GM18505 (cell line): ENCODE data around the gene CENPA.

Experiments
- ATAC-seq: cut with Tn5 transposase; IDR thresholded peaks from one replicate; pipeline ENCODE4 v1.9.1; 2021; ENCODE audit not compliant: unreplicated experiment
- POLR2A ChIP-seq: IDR thresholded peaks from 4 replicates; pipeline ENCODE4 v1.6.1; 2011; ENCODE audit warnings: borderline replicate concordance; ENCODE audit not compliant: insufficient read depth, insufficient read length; ENCODE audit errors: extremely low read depth

CENPA gene

GRCh38 chr2:26816893-26817292, 31.0 kb downstream of the CENPA start:
- no peak for TF ChIP-seq POLR2A
- no peak for ATAC-seq

DNA sequence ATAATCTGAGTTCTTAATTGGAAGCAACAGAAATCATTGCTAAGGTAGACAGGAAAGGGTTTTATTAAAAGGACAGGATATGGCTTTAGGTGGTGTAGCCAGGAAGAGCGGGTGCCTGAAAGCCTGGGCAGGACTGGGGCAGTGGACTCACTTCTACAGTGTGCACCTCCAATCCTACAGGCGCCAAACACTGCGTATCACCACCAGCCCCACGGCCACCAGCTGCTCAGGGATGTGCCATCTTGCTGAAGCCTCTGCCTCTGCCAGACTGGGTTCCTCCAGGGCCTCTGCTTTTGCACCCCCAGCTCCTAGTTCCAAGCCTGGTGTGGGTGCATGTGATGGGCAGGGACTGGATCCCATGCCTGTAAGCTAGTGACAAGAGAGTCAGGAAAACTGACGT, 32.4 kb downstream of the CENPA start:
- ATAC-seq, result no peak

GRCh38 chr2:26818972-26819371, 33.1 kb downstream of the CENPA start:
- no peak for TF ChIP-seq POLR2A

More for the DNA sequence above, 32.4 kb downstream of the CENPA start:
- no peak for TF ChIP-seq POLR2A

DNA sequence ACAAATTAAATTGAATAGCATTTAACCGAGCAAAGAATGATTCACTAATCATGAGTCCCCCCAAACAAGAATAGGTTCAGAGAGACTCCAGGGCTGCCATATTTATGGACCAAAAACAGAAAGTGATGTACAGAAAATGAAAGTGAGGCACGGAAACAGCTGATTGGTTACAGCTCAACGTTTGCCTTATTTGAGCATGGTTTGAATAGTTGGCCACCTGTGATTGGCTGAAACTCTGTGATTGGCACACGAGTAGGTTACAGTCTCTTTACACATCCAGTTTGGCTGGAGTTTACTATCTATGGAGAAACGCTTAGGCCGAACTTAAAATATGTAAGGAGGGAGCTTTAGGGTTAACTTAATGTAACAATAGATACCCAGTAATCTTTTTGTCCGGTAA, 35.1 kb downstream of the CENPA start:
- no peak for ATAC-seq
- no peak for TF ChIP-seq POLR2A

More at GRCh38 chr2:26818972-26819371, 33.1 kb downstream of the CENPA start:
- no peak for ATAC-seq

DNA sequence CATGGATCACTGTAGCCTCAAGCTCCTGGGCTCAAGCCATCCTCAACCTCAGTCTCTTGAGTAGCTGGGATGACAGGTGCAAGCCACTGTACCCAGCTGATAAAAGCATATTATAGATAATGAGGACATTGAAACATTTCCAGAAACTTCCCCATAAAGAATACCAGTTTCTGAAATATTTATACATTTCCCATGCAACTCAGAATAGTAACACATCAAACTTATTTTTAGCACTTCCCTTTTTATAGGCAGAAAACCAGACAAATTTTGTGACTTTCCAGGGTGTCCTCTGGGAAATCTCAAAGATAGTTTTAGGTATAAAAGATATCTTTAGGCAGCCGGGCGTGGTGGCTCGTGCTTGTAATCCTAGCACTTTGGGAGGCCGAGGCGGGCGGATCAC, 37.0 kb downstream of the CENPA start:
- TF ChIP-seq POLR2A, result no peak
- ATAC-seq, result no peak

DNA sequence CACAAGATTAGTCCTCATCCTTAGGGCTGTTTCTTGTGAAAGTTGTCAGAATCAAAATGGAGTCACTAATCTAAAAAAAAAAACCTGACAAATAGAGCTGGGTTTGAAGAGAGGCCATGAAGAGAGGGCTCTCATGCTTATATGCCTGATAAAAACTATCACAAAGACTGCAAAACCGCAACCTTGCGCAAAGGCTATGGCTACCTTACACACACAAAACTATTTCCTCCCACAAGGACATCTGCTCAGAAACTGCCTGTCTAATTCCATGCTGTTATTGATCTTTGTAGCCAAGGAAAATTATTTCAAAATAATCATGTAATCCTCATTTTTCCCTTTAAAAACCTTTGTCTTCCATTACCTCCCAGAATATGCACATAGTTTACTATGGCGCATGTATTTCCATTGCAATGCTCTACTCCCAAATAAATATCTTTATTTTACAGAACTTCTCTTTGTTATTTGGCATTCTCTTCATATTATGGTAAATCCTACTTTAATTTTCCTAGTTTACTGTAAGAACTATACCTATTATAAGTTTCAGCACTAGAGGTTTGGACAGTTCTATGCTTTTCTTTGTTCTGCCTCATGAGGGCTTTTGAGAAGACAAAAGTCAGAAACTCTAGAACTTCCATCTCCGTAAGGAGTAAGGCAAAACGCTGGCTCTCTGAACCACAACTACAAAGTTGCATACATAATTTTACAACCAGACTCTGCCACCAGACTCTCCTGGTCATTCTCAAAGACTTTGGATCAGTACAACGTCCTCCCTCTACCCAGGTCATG, 52.5 kb downstream of the CENPA start:
- no peak for TF ChIP-seq POLR2A
- no peak for ATAC-seq

DNA sequence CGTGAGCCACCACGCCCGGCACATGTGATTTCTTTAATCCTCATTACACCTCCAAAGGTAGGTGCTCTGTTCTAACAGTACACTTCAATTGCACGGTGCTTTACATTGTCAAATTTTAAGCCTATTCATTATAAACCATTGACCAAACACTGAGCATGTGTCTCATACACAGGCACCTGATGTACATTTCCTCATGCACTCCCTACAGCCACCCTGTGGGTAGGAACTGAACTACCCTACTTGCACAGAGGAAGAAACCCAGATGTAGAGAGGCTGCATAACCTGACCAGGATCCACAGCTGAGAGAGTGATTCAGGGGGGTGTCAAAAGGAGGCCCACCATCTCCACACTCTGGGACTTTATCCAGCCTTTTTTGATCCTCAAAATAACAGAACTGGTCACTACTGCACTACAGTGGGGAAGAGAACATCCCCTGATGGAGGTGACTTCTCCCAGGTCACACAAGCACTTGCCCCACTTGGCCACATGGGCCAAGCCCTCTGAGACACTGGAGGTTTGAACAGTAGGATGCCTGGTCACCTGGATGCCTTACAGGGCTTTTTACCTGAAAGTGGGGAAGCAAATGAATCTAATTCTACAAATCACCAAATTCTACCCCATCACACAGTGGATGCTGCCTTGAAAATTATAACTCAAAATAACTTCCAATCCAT, 55.2 kb downstream of the CENPA start:
- no peak for TF ChIP-seq POLR2A
- no peak for ATAC-seq

DNA sequence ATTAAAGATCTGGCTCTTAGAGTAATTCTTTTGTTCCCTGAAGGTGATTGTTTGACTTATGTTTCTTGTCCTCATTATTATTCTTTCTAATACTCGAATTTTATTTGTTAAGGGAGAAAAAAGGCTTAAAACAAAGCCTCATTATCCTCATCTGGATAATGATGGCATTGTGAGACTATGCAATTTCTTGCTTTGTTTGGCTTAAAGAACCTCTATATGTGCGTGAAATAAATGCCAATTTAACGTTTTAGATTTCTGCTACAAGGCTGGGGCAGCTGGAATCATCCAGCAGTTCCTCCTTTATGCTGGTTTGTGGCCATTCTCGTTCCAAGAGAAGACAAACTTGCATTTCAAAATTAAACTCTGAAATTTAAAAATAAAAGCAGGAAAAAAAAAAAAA, 57.2 kb downstream of the CENPA start:
- TF ChIP-seq POLR2A, result no peak
- no peak for ATAC-seq
